K562 (cell line): ENCODE data around the gene FAR2.

ENCODE experiments used
- BRD9 ChIP-seq: fragments of 450-650 bp; IDR thresholded peaks from 2 replicates; pipeline ENCODE4 v1.6.1; 2018; ENCODE audit warnings: low read depth; ENCODE audit not compliant: partially characterized antibody
- CTCF ChIP-seq, 3 experiments: IDR thresholded peaks in 2 of 3; conservative IDR thresholded peaks in 1 of 3; 2 replicates each; pipeline ENCODE4 v1.5.1; 2011 to 2012; ENCODE audit warnings: low read length in 3 of 3, mild to moderate bottlenecking in 3 of 3, control low read depth in 2 of 3, improper control_type of control experiment in 1 of 3, inconsistent platforms in 1 of 3, low read depth in 1 of 3, mixed read lengths in 1 of 3, moderate library complexity in 1 of 3; ENCODE audit not compliant: insufficient read depth in 2 of 3
- GABPA ChIP-seq: fragments of 200-800 bp; sonication (Bioruptor generic); conservative IDR thresholded peaks from 2 replicates; pipeline ENCODE4 v1.6.1; 2016; ENCODE audit warnings: low read depth, missing genetic modification characterization, missing compliant biosample characterization
- KAT8 ChIP-seq: fragments of 450-650 bp; IDR thresholded peaks from 2 replicates; pipeline ENCODE4 v1.6.1; 2016; ENCODE audit warnings: low read depth, mild to moderate bottlenecking
- LEF1 ChIP-seq: fragments of 450-650 bp; IDR thresholded peaks from 2 replicates; pipeline ENCODE4 v1.6.1; 2016; ENCODE audit warnings: mild to moderate bottlenecking
- MCM3 ChIP-seq: fragments of 450-650 bp; IDR thresholded peaks from 2 replicates; pipeline ENCODE4 v1.6.1; 2016
- MYC ChIP-seq, 2 experiments: fragments of 250-450 bp in 1 of 2; sonication (Bioruptor Pico) in 1 of 2; IDR thresholded peaks; 2 replicates each; pipeline versions ENCODE4 v1.5.1 to v1.6.1; 2012 to 2021; ENCODE audit warnings: low read depth in 2 of 2, borderline replicate concordance in 1 of 2, improper control_type of control experiment in 1 of 2, low read length in 1 of 2, mild to moderate bottlenecking in 1 of 2, moderate library complexity in 1 of 2
- RFX5 ChIP-seq: IDR thresholded peaks from 2 replicates; pipeline ENCODE4 v1.6.1; 2011; ENCODE audit warnings: low read depth, mild to moderate bottlenecking, improper control_type of control experiment, low read length
- ZNF699 ChIP-seq: fragments of 250-450 bp; sonication (Bioruptor Pico); IDR thresholded peaks from 2 replicates; pipeline ENCODE4 v1.8.0; 2021; ENCODE audit warnings: mild to moderate bottlenecking, moderate library complexity; ENCODE audit not compliant: insufficient replicate concordance
- TF ChIP-seq, protein P1 (sequence below), 2 experiments: fragments of 450-650 bp; conservative IDR thresholded peaks; 2 replicates each; pipeline ENCODE4 v1.6.1; 2017; ENCODE audit warnings: mild to moderate bottlenecking in 2 of 2, moderate library complexity in 2 of 2
- TF ChIP-seq, protein P2 (sequence below), 2 experiments: fragments of 200-800 bp in 1 of 2; sonication (Bioruptor generic) in 1 of 2; sonication (generic) in 1 of 2; formaldehyde crosslinking in 1 of 2; IDR thresholded peaks in 1 of 2; conservative IDR thresholded peaks in 1 of 2; 2 replicates each; pipeline versions ENCODE4 v1.5.0 to v1.6.1; 2016 to 2020; ENCODE audit warnings: missing compliant biosample characterization in 1 of 2, missing genetic modification characterization in 1 of 2, missing genetic modification reagents in 1 of 2
- TF ChIP-seq, protein P3 (sequence below): sonication (generic); formaldehyde crosslinking; IDR thresholded peaks from 2 replicates; pipeline ENCODE4 v1.9.0; 2022; ENCODE audit warnings: mild to moderate bottlenecking, missing genetic modification reagents

- TF ChIP-seq MYC (IDR thresholded peaks at IDR 0.05; ENCODE audit: low read depth, low read length) (no peak), MYC (CRISPR knock-in tag; IDR thresholded peaks at IDR 0.05; ENCODE audit: borderline replicate concordance, low read depth) (no peak), LEF1 (no peak), BRD9 (no peak), RFX5 (no peak), KAT8 (no peak), CTCF (IDR thresholded peaks at IDR 0.05 in 2 of 3, conservative IDR thresholded peaks at IDR 0.05 in 1 of 3; ENCODE audit: insufficient read depth in 2 of 3, low read depth in 1 of 3, low read length in 3 of 3) (no peak), ZNF699 (CRISPR knock-in tag) (no peak), MCM3 (no peak), GABPA (tag) (no peak)
- TF ChIP-seq, protein P1, sequence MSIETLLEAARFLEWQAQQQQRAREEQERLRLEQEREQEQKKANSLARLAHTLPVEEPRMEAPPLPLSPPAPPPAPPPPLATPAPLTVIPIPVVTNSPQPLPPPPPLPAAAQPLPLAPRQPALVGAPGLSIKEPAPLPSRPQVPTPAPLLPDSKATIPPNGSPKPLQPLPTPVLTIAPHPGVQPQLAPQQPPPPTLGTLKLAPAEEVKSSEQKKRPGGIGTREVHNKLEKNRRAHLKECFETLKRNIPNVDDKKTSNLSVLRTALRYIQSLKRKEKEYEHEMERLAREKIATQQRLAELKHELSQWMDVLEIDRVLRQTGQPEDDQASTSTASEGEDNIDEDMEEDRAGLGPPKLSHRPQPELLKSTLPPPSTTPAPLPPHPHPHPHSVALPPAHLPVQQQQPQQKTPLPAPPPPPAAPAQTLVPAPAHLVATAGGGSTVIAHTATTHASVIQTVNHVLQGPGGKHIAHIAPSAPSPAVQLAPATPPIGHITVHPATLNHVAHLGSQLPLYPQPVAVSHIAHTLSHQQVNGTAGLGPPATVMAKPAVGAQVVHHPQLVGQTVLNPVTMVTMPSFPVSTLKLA (conservative IDR thresholded peaks at IDR 0.05), result no peak
- TF ChIP-seq, protein P2, sequence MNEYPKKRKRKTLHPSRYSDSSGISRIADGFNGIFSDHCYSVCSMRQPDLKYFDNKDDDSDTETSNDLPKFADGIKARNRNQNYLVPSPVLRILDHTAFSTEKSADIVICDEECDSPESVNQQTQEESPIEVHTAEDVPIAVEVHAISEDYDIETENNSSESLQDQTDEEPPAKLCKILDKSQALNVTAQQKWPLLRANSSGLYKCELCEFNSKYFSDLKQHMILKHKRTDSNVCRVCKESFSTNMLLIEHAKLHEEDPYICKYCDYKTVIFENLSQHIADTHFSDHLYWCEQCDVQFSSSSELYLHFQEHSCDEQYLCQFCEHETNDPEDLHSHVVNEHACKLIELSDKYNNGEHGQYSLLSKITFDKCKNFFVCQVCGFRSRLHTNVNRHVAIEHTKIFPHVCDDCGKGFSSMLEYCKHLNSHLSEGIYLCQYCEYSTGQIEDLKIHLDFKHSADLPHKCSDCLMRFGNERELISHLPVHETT (CRISPR knock-in tag; conservative IDR thresholded peaks at IDR 0.05 in 1 of 2, IDR thresholded peaks at IDR 0.05 in 1 of 2), result no peak
- TF ChIP-seq, protein P3, sequence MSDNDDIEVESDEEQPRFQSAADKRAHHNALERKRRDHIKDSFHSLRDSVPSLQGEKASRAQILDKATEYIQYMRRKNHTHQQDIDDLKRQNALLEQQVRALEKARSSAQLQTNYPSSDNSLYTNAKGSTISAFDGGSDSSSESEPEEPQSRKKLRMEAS, result no peak
Measured at GRCh38 chr12:29155079-29155478, 6.0 kb downstream of the FAR2 start.
